Endothelial cell of umbilical vein (primary cell): ENCODE results near the gene CNST. TPM values are rescaled to one million over a fixed set of nuclear protein-coding genes. Genes with fewer than 3 reads are reported as not detected.

ENCODE experiments used
- BruUV-seq: library from RNA; stranded (reverse); fragments of 400-500 nt; replicated peaks from 2 replicates; lab custom pipeline; 2021; lab: Mats Ljungman, UMichigan
- CTCF ChIA-PET: fragments of 300-600, 350-600 bp; sonication (Branson Sonifier 250); formaldehyde crosslinking; loops from one replicate; lab custom pipeline; 2021; ENCODE audit warnings: antibody characterized with exemption, inconsistent platforms; lab: Charles Lee
- POLR2A ChIA-PET: fragments of 300-600, 350-600 bp; sonication (Branson Sonifier 250); formaldehyde crosslinking; loops from one replicate; lab custom pipeline; 2021; ENCODE audit warnings: antibody characterized with exemption, inconsistent platforms; lab: Charles Lee
- DNase-seq: peaks from one replicate; pipeline ENCODE4 v3.0.0-alpha.2; 2011; ENCODE audit warnings: low read depth, low spot score
- FAIRE-seq: peaks from 2 replicates; lab custom pipeline; 2011; peaks lifted over from hg19 to GRCh38; lab: Jason Lieb, UNC
- H2AFZ ChIP-seq: 2 replicates; pipeline ENCODE4 v1.6.0; 2012; ENCODE audit warnings: low read depth, low read length, control low read depth, inconsistent platforms
- H3K27ac ChIP-seq: 2 replicates; pipeline ENCODE4 v1.5.1; 2011; ENCODE audit warnings: low read depth, mild to moderate bottlenecking, control low read depth, low read length, moderate library complexity; ENCODE audit not compliant: insufficient read depth
- H3K27me3 ChIP-seq, 2 experiments: 2 replicates each; pipeline versions ENCODE4 v1.6.0 to v1.6.1; 2011; ENCODE audit warnings: low read length in 2 of 2, mixed read lengths in 1 of 2; ENCODE audit not compliant: control insufficient read depth in 2 of 2, insufficient read depth in 2 of 2
- H3K36me3 ChIP-seq, 2 experiments: 2 replicates in 1 of 2; 3 replicates in 1 of 2; pipeline ENCODE4 v1.5.1; 2011; ENCODE audit warnings: low read length in 2 of 2, mild to moderate bottlenecking in 1 of 2, moderate library complexity in 1 of 2; ENCODE audit not compliant: control insufficient read depth in 2 of 2, insufficient read depth in 2 of 2; ENCODE audit errors: extremely low read depth in 1 of 2
- H3K4me1 ChIP-seq: 3 replicates; pipeline ENCODE4 v1.5.1; 2011; ENCODE audit warnings: mild to moderate bottlenecking, low read length; ENCODE audit not compliant: control insufficient read depth, insufficient read depth; ENCODE audit errors: extremely low read depth
- H3K4me2 ChIP-seq: 2 replicates; pipeline ENCODE4 v1.6.1; 2011; ENCODE audit warnings: low read length, control low read depth, mixed read lengths; ENCODE audit not compliant: insufficient read depth
- H3K4me3 ChIP-seq, 3 experiments: fragments of 200-600 bp in 1 of 3; sonication (generic), shearing (Covaris generic) in 1 of 3; replicated peaks in 1 of 3; 2 replicates each; pipeline ENCODE4 v1.5.1; 2011 to 2016; ENCODE audit warnings: control low read depth in 3 of 3, low read length in 3 of 3, mild to moderate bottlenecking in 2 of 3, inconsistent platforms in 1 of 3, low read depth in 1 of 3, moderate library complexity in 1 of 3; ENCODE audit not compliant: insufficient read depth in 1 of 3
- H3K79me2 ChIP-seq: 2 replicates; pipeline ENCODE4 v1.6.0; 2012; ENCODE audit warnings: low read length, inconsistent platforms; ENCODE audit not compliant: control insufficient read depth, insufficient read depth
- H3K9ac ChIP-seq: replicated peaks from 2 replicates; pipeline ENCODE3; 2011; ENCODE audit warnings: low read length, control low read depth; ENCODE audit not compliant: insufficient read depth; ENCODE audit errors: extremely low read depth
- H3K9me1 ChIP-seq: replicated peaks from 3 replicates; pipeline ENCODE4 v1.6.0; 2011; ENCODE audit warnings: mild to moderate bottlenecking, low read length; ENCODE audit not compliant: control insufficient read depth, insufficient read depth; ENCODE audit errors: extremely low read depth
- H3K9me3 ChIP-seq: replicated peaks from 2 replicates; pipeline ENCODE4 v1.5.1; 2012; ENCODE audit warnings: low read length, inconsistent platforms; ENCODE audit not compliant: control insufficient read depth, insufficient read depth
- H4K20me1 ChIP-seq: replicated peaks from 2 replicates; pipeline ENCODE3; 2011; ENCODE audit warnings: mild to moderate bottlenecking, low read length; ENCODE audit not compliant: control insufficient read depth, insufficient read depth; ENCODE audit errors: extremely low read depth
- EZH2 ChIP-seq: IDR thresholded peaks from 2 replicates; pipeline ENCODE4 v1.6.1; 2012; ENCODE audit warnings: borderline replicate concordance, low read depth, mild to moderate bottlenecking, moderate library complexity, low read length, inconsistent platforms; ENCODE audit not compliant: severe bottlenecking
- FOS ChIP-seq: IDR thresholded peaks from 2 replicates; pipeline ENCODE4 v1.6.1; 2011; ENCODE audit warnings: mild to moderate bottlenecking, low read length, moderate library complexity, borderline replicate concordance; ENCODE audit not compliant: insufficient read depth
- GATA2 ChIP-seq: IDR thresholded peaks from 2 replicates; pipeline ENCODE4 v1.7.0; 2011; ENCODE audit warnings: low read depth, mild to moderate bottlenecking, moderate library complexity, mixed read lengths, low read length; ENCODE audit not compliant: insufficient read length, insufficient read depth
- JUN ChIP-seq: IDR thresholded peaks from 2 replicates; pipeline ENCODE4 v1.6.1; 2011; ENCODE audit warnings: borderline replicate concordance, low read depth; ENCODE audit not compliant: insufficient read length, insufficient read depth
- MAX ChIP-seq: IDR thresholded peaks from 2 replicates; pipeline ENCODE4 v1.6.1; 2011; ENCODE audit not compliant: insufficient read depth, insufficient read length
- MYC ChIP-seq: IDR thresholded peaks from one replicate; pipeline ENCODE4 v1.6.1; 2011; ENCODE audit warnings: mild to moderate bottlenecking, low read depth, low read length
- POLR2A ChIP-seq: IDR thresholded peaks from 2 replicates; pipeline ENCODE4 v1.6.1; 2012; ENCODE audit warnings: low read depth, mild to moderate bottlenecking, control low read depth, low read length
- POLR2AphosphoS5 ChIP-seq: IDR thresholded peaks from 2 replicates; pipeline ENCODE4 v1.6.1; 2012; ENCODE audit warnings: low read depth, mild to moderate bottlenecking, control low read depth, low read length, moderate library complexity; ENCODE audit not compliant: insufficient read depth
- dilution Hi-C: fragments of 300-500 bp; cut with MboI; formaldehyde crosslinking; loops from one replicate; pipeline ENCODE4 v1.15.0; 2019; ENCODE audit warnings: low sequenced_read_pairs; ENCODE audit not compliant: extremely low pct_ligation_motif_present
- intact Hi-C: fragments of 100-400 bp; cut with micrococcal nuclease; formaldehyde crosslinking; loops from one replicate; pipeline ENCODE4 v1.10.0; 2022
- polyA plus RNA-seq, 4 experiments: library from polyadenylated mRNA; depleted of rRNA in 3 of 4; stranded (reverse) in 3 of 4; unstranded in 1 of 4; fragments of >200 nt; gene quantifications; 2 replicates each; pipeline versions ENCODE4 v1.2.1 to v1.2.3, GENCODE V29; 2011 to 2012; ENCODE audit warnings: missing spikeins in 1 of 4
- total RNA-seq: library from RNA; stranded (reverse); gene quantifications from 2 replicates; pipeline ENCODE4 v1.2.3, GENCODE V29; 2021
- TF ChIP-seq, protein P1 (sequence below), 2 donors: IDR thresholded peaks; 1 replicate in 1 of 2; 2 replicates in 1 of 2; pipeline ENCODE4 v1.5.1; 2011; ENCODE audit warnings: low read length in 2 of 2, mild to moderate bottlenecking in 2 of 2, moderate library complexity in 2 of 2, control low read depth in 1 of 2, inconsistent platforms in 1 of 2, low read depth in 1 of 2; ENCODE audit not compliant: insufficient read depth in 1 of 2; ENCODE audit errors: extremely low read depth in 1 of 2

Gene CNST
- total and polyA plus RNA-seq, 2 donors (not counting 3 experiments of a cell fraction or from before 2014, with no cell fraction given): 6.3 to 18.1 TPM

DNA sequence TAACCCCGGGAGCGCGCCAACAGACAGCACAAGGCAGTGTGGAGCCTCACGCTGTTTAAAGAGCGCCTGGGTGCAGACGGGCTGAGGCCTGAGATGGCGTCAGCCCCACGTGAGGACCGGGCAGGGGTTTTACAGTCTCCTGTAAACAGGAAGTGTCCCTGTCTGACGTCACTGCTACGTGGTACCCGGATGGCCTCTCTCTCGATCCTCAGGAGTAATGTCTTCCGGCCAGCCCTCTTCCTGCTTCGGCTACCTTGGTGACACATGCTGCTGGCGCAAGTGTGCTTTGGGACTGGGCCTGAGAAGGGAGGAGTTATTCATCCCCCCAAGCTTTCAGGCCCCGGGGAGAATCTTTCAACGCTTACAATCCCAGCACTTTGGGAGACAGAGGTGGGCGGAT lies 41.2 kb downstream of the CNST start:
- no peak overlapping the region for H3K9ac ChIP-seq
- peaks cover 20% of the 10 kb centered on the region for H3K4me1 ChIP-seq
- H3K27ac ChIP-seq: peak overlapping the region; percentile 91
- TF ChIP-seq MAX (no peak), EZH2 (no peak), FOS (no peak), MYC (no peak), GATA2 (no peak), JUN (no peak), POLR2AphosphoS5 (no peak), POLR2A (no peak)
- TF ChIP-seq, protein P1, sequence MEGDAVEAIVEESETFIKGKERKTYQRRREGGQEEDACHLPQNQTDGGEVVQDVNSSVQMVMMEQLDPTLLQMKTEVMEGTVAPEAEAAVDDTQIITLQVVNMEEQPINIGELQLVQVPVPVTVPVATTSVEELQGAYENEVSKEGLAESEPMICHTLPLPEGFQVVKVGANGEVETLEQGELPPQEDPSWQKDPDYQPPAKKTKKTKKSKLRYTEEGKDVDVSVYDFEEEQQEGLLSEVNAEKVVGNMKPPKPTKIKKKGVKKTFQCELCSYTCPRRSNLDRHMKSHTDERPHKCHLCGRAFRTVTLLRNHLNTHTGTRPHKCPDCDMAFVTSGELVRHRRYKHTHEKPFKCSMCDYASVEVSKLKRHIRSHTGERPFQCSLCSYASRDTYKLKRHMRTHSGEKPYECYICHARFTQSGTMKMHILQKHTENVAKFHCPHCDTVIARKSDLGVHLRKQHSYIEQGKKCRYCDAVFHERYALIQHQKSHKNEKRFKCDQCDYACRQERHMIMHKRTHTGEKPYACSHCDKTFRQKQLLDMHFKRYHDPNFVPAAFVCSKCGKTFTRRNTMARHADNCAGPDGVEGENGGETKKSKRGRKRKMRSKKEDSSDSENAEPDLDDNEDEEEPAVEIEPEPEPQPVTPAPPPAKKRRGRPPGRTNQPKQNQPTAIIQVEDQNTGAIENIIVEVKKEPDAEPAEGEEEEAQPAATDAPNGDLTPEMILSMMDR (IDR thresholded peaks at IDR 0.05; ENCODE audit: extremely low read depth in 1 of 2, insufficient read depth in 1 of 2, low read depth in 1 of 2, low read length in 2 of 2): no peak
- no peak overlapping the region for H2AFZ ChIP-seq
- peaks cover 23% of the 10 kb centered on the region for H3K79me2 ChIP-seq
- no peaks in the 10 kb centered on the region for H4K20me1 ChIP-seq
- no peaks in the 10 kb centered on the region for H3K9me1 ChIP-seq
- intact Hi-C loops (no loop called here), dilution Hi-C loops (no loop called here)
- no peak for DNase-seq
- H3K4me3 ChIP-seq: no peak overlapping the region
- H3K4me2 ChIP-seq: no peak overlapping the region
- CTCF ChIA-PET: no interaction called here
- no peaks in the 10 kb centered on the region for H3K36me3 ChIP-seq
- POLR2A ChIA-PET: no interaction called here
- no peak for FAIRE-seq
- no peaks in the 10 kb centered on the region for H3K9me3 ChIP-seq
- no peaks in the 10 kb centered on the region for H3K27me3 ChIP-seq
- BruUV-seq: no TSS peak
